Heart left ventricle (tissue), 16 donors: Measurements from ENCODE around the gene KRT40. TPM values are rescaled to one million over a fixed set of nuclear protein-coding genes. Genes with fewer than 3 reads are reported as not detected.

ENCODE experiments used
- ATAC-seq, 4 donors: fragments of 200-7000 bp; cut with Tn5 transposase; one replicate each; pipeline ENCODE4 v1.9.1; 2020 to 2022; ENCODE audit warnings: moderate library complexity in 4 of 4, mild to moderate bottlenecking in 3 of 4, moderate number of reproducible peaks in 1 of 4
- DNase-seq, 5 donors: peaks; one replicate each; pipeline ENCODE4 v3.0.0-alpha.2; 2020
- H3K27ac ChIP-seq, 12 donors: fragments of 200-600 bp; sonication (generic) in 4 of 12; one replicate each; pipeline versions ENCODE4 v1.5.0 to v1.8.0; 2016 to 2022; ENCODE audit warnings: mild to moderate bottlenecking in 2 of 12
- H3K27me3 ChIP-seq, 9 donors: fragments of 200-600 bp; sonication (generic) in 2 of 9; one replicate each; pipeline versions ENCODE4 v1.5.1 to v1.8.0; 2016 to 2022; ENCODE audit warnings: mild to moderate bottlenecking in 3 of 9
- H3K36me3 ChIP-seq, 9 donors: fragments of 200-600 bp; sonication (generic) in 2 of 9; one replicate each; pipeline versions ENCODE4 v1.5.0 to v1.8.0; 2018 to 2022; ENCODE audit warnings: mild to moderate bottlenecking in 2 of 9
- H3K4me1 ChIP-seq, 12 donors: fragments of 200-600 bp; sonication (generic) in 4 of 12; one replicate each; pipeline versions ENCODE4 v1.5.0 to v1.8.0; 2016 to 2022; ENCODE audit warnings: mild to moderate bottlenecking in 3 of 12
- H3K4me3 ChIP-seq, 12 donors: fragments of 200-600 bp; sonication (generic) in 4 of 12; one replicate each; pipeline versions ENCODE4 v1.5.0 to v1.8.0; 2017 to 2022; ENCODE audit warnings: mild to moderate bottlenecking in 9 of 12, moderate library complexity in 4 of 12
- H3K9me3 ChIP-seq, 12 donors: fragments of 200-600 bp; sonication (generic) in 4 of 12; one replicate each; pipeline versions ENCODE4 v1.5.0 to v1.8.0; 2016 to 2022; ENCODE audit warnings: mild to moderate bottlenecking in 1 of 12
- CTCF ChIP-seq, 12 donors: fragments of 200-600 bp; sonication (generic) in 4 of 12; IDR thresholded peaks; one replicate each; pipeline versions ENCODE4 v1.5.0 to v1.8.0; 2018 to 2022; ENCODE audit warnings: antibody characterized with exemption in 12 of 12, mild to moderate bottlenecking in 5 of 12
- POLR2A ChIP-seq, 2 donors: fragments of 450-650 bp; IDR thresholded peaks; one replicate each; pipeline ENCODE4 v1.6.1; 2017; ENCODE audit warnings: antibody characterized with exemption in 2 of 2, mild to moderate bottlenecking in 2 of 2, moderate library complexity in 2 of 2
- WGBS, 4 donors: extraction: QIAGEN DNeasy Blood & Tissue Kit in 2 of 4; methylation state at CpG; one replicate each; pipeline versions ENCODE4 v1.1.5 to v1.1.7; 2013 to 2018; 5-methylcytosine and 5-hydroxymethylcytosine counted together
- intact Hi-C, 10 donors: fragments of 100-400 bp; cut with DNase I; formaldehyde crosslinking; loops; one replicate each; pipeline versions ENCODE4 v1.11.1 to v1.14.2; 2022
- polyA plus RNA-seq, 2 donors: library from polyadenylated mRNA; stranded (reverse); fragments of 200-250 nt; gene quantifications; one replicate each; pipeline ENCODE4 v1.2.3, GENCODE V29; 2013
- total RNA-seq, 9 donors: library from RNA; depleted of rRNA in 2 of 9; stranded (reverse); fragments of >200 nt in 2 of 9; fragmentation: NEBNext Ultra II Directional in 3 of 9; extraction: Animal tissue kit (Norgen Biotek cat#: 25700) in 3 of 9; gene quantifications; one replicate each; pipeline versions ENCODE4 v1.1.0 to v1.2.4, GENCODE V29; 2016 to 2023
- donor health status: ischemic (EF 13 %, LVEDD 7.1; RV severe dilation, severe dysfunction).
- donor health status: healthy with polysubstance abuse.
- donor health status: DM: no; HTN: yes; CAD: no.
- donor health status: DM: no; HTN: no; CAD: no.
- donor health status: ischemic (EF 25% LVEDD 6.9; RV normal size, moderate dysfunction).
- donor health status: ischemic (EF 25% LVEDD 5.7; RV mildly dilated, moderate dysfunction).
- donor health status: healthy.
- donor health status: DM: yes; HTN: yes; CAD: no.
- donor health status: ischemic (EF 35%, LVEDD 5.7; RV mildly dilated, moderate dysfunction).
- donor health status: nonischemic (EF 11% LVEDD 7.7; RV severe dilation, severe dysfunction).
- donor health status: DM: yes; HTN: yes; CAD: no.
- donor health status: PGD.
- donor health status: ischemic (EF 29% LVEDD 5.4; RV normal size, mild dysfunction).
- donor health status: nonischemic (EF 23%, LVEDD 6.1; RV moderate dilation, normal function).

Gene KRT40
- total and polyA plus RNA-seq, 11 donors, result not detected

GRCh38 chr17:40944531-40944930 lies 39.6 kb downstream of the KRT40 start:
- 16 to 38% (median 22%) methylated on average over 1 of the region's 1 CpG for WGBS, 4 donors
- no peaks in the 10 kb centered on the region for H3K36me3 ChIP-seq
- H3K9me3 ChIP-seq, result no peaks in the 10 kb centered on the region
- DNase-seq, result no peak
- intact Hi-C loops, result no loop called here
- H3K4me3 ChIP-seq, result no peak overlapping the region
- H3K27me3 ChIP-seq, result peaks cover 0 to 33% (median 13%) of the 10 kb centered on the region in 9 donors
- ATAC-seq, result no peak
- no peak for TF ChIP-seq CTCF (IDR thresholded peaks at IDR 0.05)
- TF ChIP-seq POLR2A (IDR thresholded peaks at IDR 0.05), result no peak
- H3K4me1 ChIP-seq, result no peaks in the 10 kb centered on the region
- no peak overlapping the region for H3K27ac ChIP-seq

- Histone ChIP-seq H3K4me3 (no peak overlapping the region), H3K4me1 (no peaks in the 10 kb centered on the region), H3K9me3 (no peaks in the 10 kb centered on the region), H3K36me3 (no peaks in the 10 kb centered on the region), H3K27me3 (peaks cover 0 to 23% (median 4%) of the 10 kb centered on the region in 9 donors), H3K27ac (no peak overlapping the region)
- ATAC-seq, result no peak
- intact Hi-C loops, result no loop called here
- no peak for TF ChIP-seq POLR2A (IDR thresholded peaks at IDR 0.05)
- TF ChIP-seq CTCF (IDR thresholded peaks at IDR 0.05), result no peak
- DNase-seq, result no peak
- 72 to 80% (median 77%) methylated on average over 3 of the region's 3 CpGs for WGBS, 4 donors
Observed at GRCh38 chr17:40942553-40942952, 41.6 kb downstream of the KRT40 start.

- Histone ChIP-seq H3K27ac (no peak overlapping the region), H3K27me3 (peaks cover 0 to 8% (median 0%) of the 10 kb centered on the region in 9 donors), H3K4me3 (no peak overlapping the region), H3K9me3 (no peaks in the 10 kb centered on the region), H3K4me1 (no peaks in the 10 kb centered on the region), H3K36me3 (no peaks in the 10 kb centered on the region)
- WGBS, 4 donors, result 72 to 80% (median 76%) methylated on average over 6 of the region's 6 CpGs
- no peak for ATAC-seq
- intact Hi-C loops, result no loop called here
- no peak for TF ChIP-seq POLR2A (IDR thresholded peaks at IDR 0.05)
- TF ChIP-seq CTCF (IDR thresholded peaks at IDR 0.05), result no peak
- DNase-seq, result no peak
Observed at GRCh38 chr17:40940266-40940665, 43.9 kb downstream of the KRT40 start.

- Histone ChIP-seq H3K27me3 (peaks cover 0 to 11% (median 0%) of the 10 kb centered on the region in 9 donors), H3K27ac (no peak overlapping the region), H3K36me3 (no peaks in the 10 kb centered on the region), H3K4me3 (no peak overlapping the region), H3K4me1 (no peaks in the 10 kb centered on the region), H3K9me3 (no peaks in the 10 kb centered on the region)
- no peak for ATAC-seq
- TF ChIP-seq CTCF (IDR thresholded peaks at IDR 0.05) (no peak), POLR2A (IDR thresholded peaks at IDR 0.05) (no peak)
- DNase-seq, result no peak
- intact Hi-C loops, result no loop called here
- 84 to 92% (median 90%) methylated on average over 3 of the region's 3 CpGs for WGBS, 4 donors
Observed at GRCh38 chr17:40938981-40939380, 45.1 kb downstream of the KRT40 start.
